ENCODE measurements around the gene EIF4EBP2. TPM values are rescaled to one million over a fixed set of nuclear protein-coding genes. Genes with fewer than 3 reads are reported as not detected.

The EIF4EBP2 gene
- total and polyA plus RNA-seq, 2 experiments from 2014 or later, result 18.2 to 34.8 TPM

DNA sequence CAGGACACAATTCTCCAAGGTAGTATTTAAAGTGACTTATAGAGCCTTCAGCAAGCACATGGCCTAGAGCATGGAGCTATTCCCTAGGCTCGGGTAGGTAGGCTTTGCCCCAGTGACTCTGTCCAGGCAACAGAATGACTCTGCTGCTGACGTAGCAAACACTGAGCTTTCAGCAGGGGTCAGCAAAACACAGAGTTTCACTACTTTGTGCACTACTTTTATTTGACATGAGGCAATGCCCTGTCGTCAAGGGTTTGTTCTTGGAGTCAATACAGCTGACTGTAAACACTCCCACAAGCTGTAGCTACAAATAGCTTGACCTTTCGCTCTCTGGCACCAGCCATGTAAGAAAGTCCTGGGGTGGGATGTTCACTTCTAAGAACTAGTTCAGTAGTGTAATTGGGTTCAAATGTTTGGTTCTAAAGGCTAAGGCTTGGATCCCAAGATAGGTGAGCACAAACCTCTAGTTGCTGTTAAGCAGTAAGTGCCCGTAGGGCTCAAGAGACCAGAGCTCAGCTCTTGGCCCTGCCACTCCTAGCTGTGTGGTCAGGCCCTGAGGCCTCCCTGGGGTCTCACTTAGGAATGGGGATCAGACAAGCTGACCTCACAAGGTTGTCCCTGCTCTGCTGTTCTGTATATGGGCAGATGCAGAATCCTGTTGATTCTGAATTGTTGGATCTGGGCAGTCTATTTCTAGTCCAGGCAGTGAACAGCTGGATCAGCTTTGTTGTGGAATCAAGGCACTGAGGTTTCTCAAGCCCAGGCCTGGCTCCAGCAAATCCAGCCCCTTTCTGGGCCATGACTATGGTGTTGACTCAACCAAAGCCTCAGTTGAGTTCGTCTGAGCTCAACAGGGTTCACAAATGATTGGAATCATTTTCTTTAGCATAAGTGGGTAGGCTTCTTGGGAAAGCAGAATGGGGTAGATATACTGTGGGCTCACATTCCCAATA, 26.8 kb downstream of the EIF4EBP2 start:
- peaks cover 4% of the 10 kb centered on the region; the same call in 1 of the 2 replicates for H4K20me1 ChIP-seq (ENCODE audit: insufficient read depth)
- peaks cover 26% of the 10 kb centered on the region for H3K4me1 ChIP-seq (ENCODE audit: insufficient read depth)
- H3F3A ChIP-seq (ENCODE audit: insufficient read depth), result peaks cover 40% of the 10 kb centered on the region
- 20 to 27% methylated on average over 6 of the region's 6 CpGs for WGBS, 2 experiments (ENCODE audit: low coverage in 1 of 2, low lambda C conversion rate in 2 of 2, missing lambda C conversion rate in 2 of 2)
- peak; percentile 67 for DNase-seq
- H3K9me3 ChIP-seq (ENCODE audit: low read depth), result no peaks in the 10 kb centered on the region
- H3K27ac ChIP-seq, result peak overlapping the region; percentile 57
- TF ChIP-seq EZH2 (IDR thresholded peaks at IDR 0.05; ENCODE audit: insufficient read depth, poor library complexity, severe bottlenecking), result no peak
- no peak for TF ChIP-seq EZH2phosphoT487 (IDR thresholded peaks at IDR 0.05; ENCODE audit: insufficient read depth, low read depth)
- no peak overlapping the region for H2AFZ ChIP-seq
- no peaks in the 10 kb centered on the region for H3K27me3 ChIP-seq (replicated peaks; ENCODE audit: insufficient read depth)
- H3K79me2 ChIP-seq (ENCODE audit: insufficient read depth), result no peaks in the 10 kb centered on the region
- no peaks in the 10 kb centered on the region for H3K9me2 ChIP-seq (ENCODE audit: insufficient read depth)
- no peak overlapping the region for H3K4me3 ChIP-seq
- H3K4me2 ChIP-seq (ENCODE audit: unreplicated experiment), result no peak overlapping the region
- in situ Hi-C loops (cut with MboI), result no loop called here
- H3K9ac ChIP-seq, result no peak overlapping the region
- H3K36me3 ChIP-seq (ENCODE audit: low read depth), result peaks cover 34% of the 10 kb centered on the region

DNA sequence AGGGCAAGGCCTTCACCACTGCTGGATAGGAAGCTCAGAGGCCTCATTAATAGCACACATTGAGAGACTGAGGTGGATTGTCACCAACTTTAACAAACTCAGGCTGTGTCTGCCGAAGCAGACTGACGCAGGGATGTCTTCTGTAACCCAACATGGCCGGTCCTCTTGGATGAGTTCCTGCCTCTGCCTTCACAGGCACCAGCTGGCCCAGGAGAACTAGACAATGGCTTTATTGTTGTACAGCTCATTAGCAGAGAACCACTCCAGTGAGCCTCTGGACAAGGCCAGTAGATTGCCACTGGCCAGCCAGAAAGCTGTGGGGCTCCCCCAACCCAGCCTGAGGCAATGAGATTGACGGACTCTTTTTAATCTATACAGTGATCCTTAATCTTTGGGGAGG, 28.2 kb downstream of the EIF4EBP2 start:
- 87 to 95% methylated on average over 4 of the region's 4 CpGs for WGBS, 2 experiments (ENCODE audit: low coverage in 1 of 2, low lambda C conversion rate in 2 of 2, missing lambda C conversion rate in 2 of 2)
- in situ Hi-C loops (cut with MboI), result no loop called here
- peaks cover 26% of the 10 kb centered on the region for H3K4me1 ChIP-seq (ENCODE audit: insufficient read depth)

GRCh38 chr10:70432561-70433263, 28.8 kb downstream of the EIF4EBP2 start:
- Histone ChIP-seq H3K36me3 (ENCODE audit: low read depth) (peaks cover 20% of the 10 kb centered on the region; the same call in 1 of the 2 replicates), H3K79me2 (ENCODE audit: insufficient read depth) (no peaks in the 10 kb centered on the region), H3K4me1 (ENCODE audit: insufficient read depth) (peaks cover 26% of the 10 kb centered on the region), H4K20me1 (ENCODE audit: insufficient read depth) (peaks cover 4% of the 10 kb centered on the region; the same call in 1 of the 2 replicates), H3F3A (ENCODE audit: insufficient read depth) (peaks cover 40% of the 10 kb centered on the region), H3K9me2 (ENCODE audit: insufficient read depth) (no peaks in the 10 kb centered on the region), H3K27me3 (replicated peaks; ENCODE audit: insufficient read depth) (no peaks in the 10 kb centered on the region), H3K4me2 (ENCODE audit: unreplicated experiment) (no peak overlapping the region), H3K4me3 (no peak overlapping the region), H2AFZ (no peak overlapping the region), H3K27ac (no peak overlapping the region), H3K9me3 (ENCODE audit: low read depth) (no peaks in the 10 kb centered on the region), H3K9ac (no peak overlapping the region)
- WGBS, 2 experiments (ENCODE audit: low coverage in 1 of 2, low lambda C conversion rate in 2 of 2, missing lambda C conversion rate in 2 of 2), result 74 to 77% methylated on average over 6 of the region's 6 CpGs
- in situ Hi-C loops (cut with MboI), result no loop called here
- TF ChIP-seq EZH2phosphoT487 (IDR thresholded peaks at IDR 0.05; ENCODE audit: insufficient read depth, low read depth), result no peak
- TF ChIP-seq EZH2 (IDR thresholded peaks at IDR 0.05; ENCODE audit: insufficient read depth, poor library complexity, severe bottlenecking), result no peak
- no peak for DNase-seq

More for the DNA sequence above, 28.2 kb downstream of the EIF4EBP2 start:
- no peaks in the 10 kb centered on the region for H3K27me3 ChIP-seq (replicated peaks; ENCODE audit: insufficient read depth)
- no peak overlapping the region for H2AFZ ChIP-seq
- peaks cover 40% of the 10 kb centered on the region for H3F3A ChIP-seq (ENCODE audit: insufficient read depth)
- no peak overlapping the region for H3K4me2 ChIP-seq (ENCODE audit: unreplicated experiment)
- H3K9me2 ChIP-seq (ENCODE audit: insufficient read depth), result no peaks in the 10 kb centered on the region
- H3K9me3 ChIP-seq (ENCODE audit: low read depth), result no peaks in the 10 kb centered on the region
- TF ChIP-seq EZH2 (IDR thresholded peaks at IDR 0.05; ENCODE audit: insufficient read depth, poor library complexity, severe bottlenecking), result no peak
- no peak for TF ChIP-seq EZH2phosphoT487 (IDR thresholded peaks at IDR 0.05; ENCODE audit: insufficient read depth, low read depth)
- H3K79me2 ChIP-seq (ENCODE audit: insufficient read depth), result no peaks in the 10 kb centered on the region
- H3K36me3 ChIP-seq (ENCODE audit: low read depth), result peaks cover 26% of the 10 kb centered on the region; the same call in 1 of the 2 replicates
- H3K27ac ChIP-seq, result no peak overlapping the region
- DNase-seq, result no peak
- H4K20me1 ChIP-seq (ENCODE audit: insufficient read depth), result peaks cover 4% of the 10 kb centered on the region; the same call in 1 of the 2 replicates
- no peak overlapping the region for H3K4me3 ChIP-seq
- no peak overlapping the region for H3K9ac ChIP-seq

- Histone ChIP-seq H4K20me1 (ENCODE audit: insufficient read depth) (no peaks in the 10 kb centered on the region), H3K27ac (peak overlapping the region; percentile 32), H3K27me3 (replicated peaks; ENCODE audit: insufficient read depth) (0 out of 2 replicates have a peak, but pooled peaks cover 5% of the 10 kb centered on the region), H2AFZ (no peak overlapping the region), H3K9me2 (ENCODE audit: insufficient read depth) (no peaks in the 10 kb centered on the region), H3K4me1 (ENCODE audit: insufficient read depth) (peaks cover 26% of the 10 kb centered on the region), H3K9ac (no peak overlapping the region), H3K4me2 (ENCODE audit: unreplicated experiment) (no peak overlapping the region), H3K36me3 (ENCODE audit: low read depth) (peaks cover 14% of the 10 kb centered on the region; the same call in 1 of the 2 replicates), H3K4me3 (no peak overlapping the region), H3K9me3 (ENCODE audit: low read depth) (no peaks in the 10 kb centered on the region), H3K79me2 (ENCODE audit: insufficient read depth) (no peaks in the 10 kb centered on the region), H3F3A (ENCODE audit: insufficient read depth) (peaks cover 40% of the 10 kb centered on the region)
- TF ChIP-seq EZH2 (IDR thresholded peaks at IDR 0.05; ENCODE audit: insufficient read depth, poor library complexity, severe bottlenecking) (no peak), EZH2phosphoT487 (IDR thresholded peaks at IDR 0.05; ENCODE audit: insufficient read depth, low read depth) (no peak)
- WGBS, 2 experiments (ENCODE audit: low coverage in 1 of 2, low lambda C conversion rate in 2 of 2, missing lambda C conversion rate in 2 of 2), result 18 to 19% methylated on average over 9 of the region's 9 CpGs
- in situ Hi-C loops (cut with MboI), result no loop called here
- DNase-seq, result peak; percentile 70
Measured at GRCh38 chr10:70433581-70434280, 29.8 kb downstream of the EIF4EBP2 start.

All from GM23248 (cell line).